Muscle of arm (tissue), 14 donors: ENCODE data around the gene RPGR. TPM values are rescaled to one million over a fixed set of nuclear protein-coding genes. Genes with fewer than 3 reads are reported as not detected.

Experiments used
- DNase-seq: peaks from one replicate; pipeline ENCODE4 v3.0.0-alpha.2; 2013
- long read RNA-seq, 11 donors: transcript quantifications; one replicate each; lab custom pipeline, GENCODE V29; 2026
- polyA plus RNA-seq, 12 donors: library from polyadenylated mRNA; unstranded; fragments of 120-200 nt; gene quantifications; one replicate each; pipeline ENCODE4 v1.2.1, GENCODE V29; 2013; ENCODE audit not compliant: insufficient read length in 12 of 12

Gene RPGR, protein sequence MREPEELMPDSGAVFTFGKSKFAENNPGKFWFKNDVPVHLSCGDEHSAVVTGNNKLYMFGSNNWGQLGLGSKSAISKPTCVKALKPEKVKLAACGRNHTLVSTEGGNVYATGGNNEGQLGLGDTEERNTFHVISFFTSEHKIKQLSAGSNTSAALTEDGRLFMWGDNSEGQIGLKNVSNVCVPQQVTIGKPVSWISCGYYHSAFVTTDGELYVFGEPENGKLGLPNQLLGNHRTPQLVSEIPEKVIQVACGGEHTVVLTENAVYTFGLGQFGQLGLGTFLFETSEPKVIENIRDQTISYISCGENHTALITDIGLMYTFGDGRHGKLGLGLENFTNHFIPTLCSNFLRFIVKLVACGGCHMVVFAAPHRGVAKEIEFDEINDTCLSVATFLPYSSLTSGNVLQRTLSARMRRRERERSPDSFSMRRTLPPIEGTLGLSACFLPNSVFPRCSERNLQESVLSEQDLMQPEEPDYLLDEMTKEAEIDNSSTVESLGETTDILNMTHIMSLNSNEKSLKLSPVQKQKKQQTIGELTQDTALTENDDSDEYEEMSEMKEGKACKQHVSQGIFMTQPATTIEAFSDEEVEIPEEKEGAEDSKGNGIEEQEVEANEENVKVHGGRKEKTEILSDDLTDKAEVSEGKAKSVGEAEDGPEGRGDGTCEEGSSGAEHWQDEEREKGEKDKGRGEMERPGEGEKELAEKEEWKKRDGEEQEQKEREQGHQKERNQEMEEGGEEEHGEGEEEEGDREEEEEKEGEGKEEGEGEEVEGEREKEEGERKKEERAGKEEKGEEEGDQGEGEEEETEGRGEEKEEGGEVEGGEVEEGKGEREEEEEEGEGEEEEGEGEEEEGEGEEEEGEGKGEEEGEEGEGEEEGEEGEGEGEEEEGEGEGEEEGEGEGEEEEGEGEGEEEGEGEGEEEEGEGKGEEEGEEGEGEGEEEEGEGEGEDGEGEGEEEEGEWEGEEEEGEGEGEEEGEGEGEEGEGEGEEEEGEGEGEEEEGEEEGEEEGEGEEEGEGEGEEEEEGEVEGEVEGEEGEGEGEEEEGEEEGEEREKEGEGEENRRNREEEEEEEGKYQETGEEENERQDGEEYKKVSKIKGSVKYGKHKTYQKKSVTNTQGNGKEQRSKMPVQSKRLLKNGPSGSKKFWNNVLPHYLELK
- 10 to 100 TPM in 3 of 12 donors, 1 to 10 TPM in 8, not detected in 1; 5.0 to 17.0 (median 8.7) TPM for polyA plus RNA-seq
- long read RNA-seq, donor 1, partial matches to known transcripts: 0 of 2 reads
- long read RNA-seq, donor 1, other reads (novel, unspliced or antisense): 0 of 2 reads
- long read RNA-seq, donor 2, partial matches to known transcripts: 0 of 2 reads
- long read RNA-seq, donor 2, other reads (novel, unspliced or antisense): 0 of 2 reads
- long read RNA-seq, donor 3, partial matches to known transcripts: 0 of 1 reads
- long read RNA-seq, donor 3, other reads (novel, unspliced or antisense): 0 of 1 reads
- long read RNA-seq, donor 4, partial matches to known transcripts: 0 of 2 reads
- long read RNA-seq, donor 4, other reads (novel, unspliced or antisense): 0 of 2 reads
- long read RNA-seq, donor 5, partial matches to known transcripts: 0 of 1 reads
- long read RNA-seq, donor 5, other reads (novel, unspliced or antisense): 0 of 1 reads
- long read RNA-seq, donor 6, partial matches to known transcripts: 0 of 1 reads
- long read RNA-seq, donor 6, other reads (novel, unspliced or antisense): 0 of 1 reads
- long read RNA-seq, donor 7: 0 reads
- long read RNA-seq, donor 8: 0 reads
- long read RNA-seq, donor 9: 0 reads
- long read RNA-seq, donor 10, partial matches to known transcripts: 0 of 1 reads
- long read RNA-seq, donor 10, other reads (novel, unspliced or antisense): 0 of 1 reads
- long read RNA-seq, donor 11: 0 reads

DNA sequence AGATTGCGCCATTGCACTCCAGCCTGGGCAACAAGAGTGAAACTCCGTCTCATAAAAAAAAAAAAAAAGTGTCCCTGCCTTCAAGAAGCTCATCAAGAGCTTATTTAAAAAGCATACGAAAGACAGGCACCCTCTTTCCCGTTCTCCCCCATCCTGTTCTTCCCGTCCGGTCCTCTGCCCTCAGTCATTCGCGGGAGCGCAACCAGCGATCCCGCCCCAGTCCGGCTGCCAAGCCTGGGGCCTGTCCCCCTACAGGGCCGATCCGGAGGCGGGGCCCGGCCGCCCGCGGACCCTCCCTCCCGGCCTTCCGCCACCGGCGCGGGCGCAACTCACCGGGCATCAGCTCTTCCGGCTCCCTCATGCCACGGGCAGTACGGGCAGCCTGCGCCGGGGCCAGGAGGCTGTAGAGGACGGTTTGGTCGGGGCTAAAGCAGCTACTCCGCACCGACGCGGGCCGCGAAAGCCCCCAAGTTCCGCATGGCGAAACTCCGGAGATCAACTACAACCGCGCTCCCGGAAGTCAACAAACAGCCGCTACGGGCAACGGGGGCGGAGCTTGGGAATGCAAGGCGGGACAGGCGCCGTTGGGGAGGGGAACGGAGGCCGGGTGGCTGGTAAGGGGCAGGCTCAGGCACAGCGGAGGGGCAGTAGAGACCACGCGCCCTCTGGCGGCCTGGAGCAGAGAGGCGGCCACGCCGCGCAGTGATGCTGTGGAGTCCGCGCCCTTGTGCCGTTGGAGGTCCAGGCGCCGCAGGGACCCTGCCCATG lies at the start of gene RPGR:
RPGR (minus strand) TSS at position 503 of the 768 bp plus-strand sequence; CDS start at position 361, 142 bp downstream.
- peak; percentile 92 for DNase-seq

DNA sequence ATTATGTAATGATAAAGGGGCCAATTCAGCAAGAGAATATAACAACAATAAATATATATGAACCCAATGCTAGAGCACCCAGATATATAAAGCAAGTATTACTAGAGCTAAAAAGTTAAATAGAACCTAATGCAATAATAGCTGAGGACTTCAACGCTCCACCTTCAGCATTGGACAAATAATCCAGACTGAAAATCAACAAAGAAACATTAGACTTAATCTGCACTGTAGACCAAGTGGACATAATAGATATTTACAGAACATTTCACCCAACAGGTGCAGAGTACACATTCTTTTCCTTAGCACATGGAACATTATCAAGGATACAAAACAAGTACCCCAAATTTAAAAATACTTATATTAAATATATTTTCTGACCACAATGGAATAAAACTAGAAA lies 49.4 kb upstream of the RPGR start:
- no peak for DNase-seq

DNA sequence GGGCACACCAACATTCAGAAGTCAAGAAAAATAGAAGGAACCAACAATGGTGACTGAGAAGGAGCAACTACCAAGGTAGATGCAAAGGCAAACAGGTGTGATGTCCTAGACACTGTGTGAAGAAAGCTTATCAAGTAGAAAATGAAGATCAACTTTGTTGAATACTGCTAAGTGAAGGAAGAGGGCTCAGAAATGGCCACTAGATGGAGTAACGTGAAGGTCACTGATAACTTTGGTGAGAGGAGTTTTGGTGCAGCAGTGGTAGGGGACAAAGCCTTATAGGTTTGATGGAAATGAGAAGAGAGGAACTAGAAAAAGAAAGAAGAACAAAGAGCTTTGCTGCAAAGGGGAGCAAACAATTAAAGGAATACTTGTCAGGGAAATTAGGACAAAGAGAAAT lies 48.6 kb upstream of the RPGR start:
- DNase-seq: no peak

DNA sequence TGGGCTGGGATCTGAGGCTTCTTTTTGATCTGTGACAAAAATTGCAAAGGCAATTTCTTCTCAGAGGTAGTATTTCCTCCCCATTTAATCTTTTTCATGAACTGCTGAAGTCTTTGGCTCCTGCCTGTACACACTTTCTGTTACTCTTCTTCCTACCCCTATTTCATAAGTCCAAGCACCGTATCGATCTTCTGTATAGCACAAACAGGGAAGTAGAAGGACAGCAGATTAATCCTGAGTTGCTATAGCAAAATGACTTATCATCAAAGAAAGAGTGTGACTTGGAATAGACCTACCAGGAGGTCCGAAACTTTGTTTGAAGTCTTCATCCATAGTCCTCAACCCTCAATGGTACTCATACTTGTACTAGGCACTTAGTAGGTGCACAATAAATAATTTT lies 47.1 kb upstream of the RPGR start:
- no peak for DNase-seq

DNA sequence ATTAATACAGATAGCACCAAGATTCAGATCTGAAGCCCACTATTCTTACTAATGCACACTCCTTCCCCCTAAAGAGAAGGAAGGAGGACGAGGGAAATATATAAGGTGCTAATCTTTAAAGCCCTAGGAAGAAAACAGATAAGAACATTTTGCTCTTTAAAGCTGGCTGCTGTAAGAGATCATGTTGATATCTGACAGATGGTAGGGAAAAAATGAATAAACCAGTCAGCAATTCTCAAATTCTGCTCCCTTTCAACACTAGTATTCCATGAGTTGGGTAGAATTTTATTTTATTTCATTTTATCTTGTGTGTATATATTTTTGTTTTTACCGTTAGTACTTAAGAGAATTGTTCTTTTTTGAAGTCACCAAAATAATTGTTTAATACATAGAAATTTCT lies 44.3 kb upstream of the RPGR start:
- DNase-seq: no peak

DNA sequence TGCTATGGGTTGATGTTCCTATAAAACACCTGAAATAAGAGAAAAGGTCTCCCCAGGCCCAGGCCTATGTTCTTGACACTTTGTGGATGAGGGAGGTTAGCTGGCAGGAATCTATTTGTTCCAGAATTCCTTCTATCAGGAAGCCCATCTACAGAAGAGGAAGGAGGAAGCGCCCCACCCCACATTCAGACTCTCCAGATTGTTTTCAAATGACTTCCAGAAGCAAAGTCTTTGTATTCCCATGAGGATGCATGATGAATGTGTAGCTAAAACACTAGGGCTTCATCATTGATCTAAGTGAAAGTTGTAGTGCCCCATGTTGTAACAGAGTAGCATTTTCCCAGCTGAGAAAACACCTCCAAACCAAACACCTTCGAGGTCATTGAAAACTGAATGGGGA lies 41.5 kb upstream of the RPGR start:
- no peak for DNase-seq

DNA sequence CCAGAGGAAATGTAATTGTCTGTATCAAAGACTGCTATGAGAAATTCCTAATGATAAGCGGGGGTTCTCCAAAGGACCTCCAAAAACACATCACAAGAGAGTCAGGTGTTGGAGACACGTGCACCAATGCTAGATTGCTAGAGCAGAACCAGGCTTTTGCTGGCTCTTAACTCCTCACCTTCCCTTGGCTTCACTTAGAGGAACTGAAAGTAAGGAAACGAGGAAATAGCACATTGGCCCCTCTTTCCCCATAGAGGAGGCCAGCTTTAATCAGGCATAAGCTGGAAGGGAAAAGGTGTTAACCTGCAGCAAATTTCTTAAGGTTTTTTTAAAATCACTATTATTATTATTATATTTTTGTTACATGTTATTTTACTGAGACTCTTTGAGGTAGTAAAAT lies 38.6 kb upstream of the RPGR start:
- DNase-seq: no peak

DNA sequence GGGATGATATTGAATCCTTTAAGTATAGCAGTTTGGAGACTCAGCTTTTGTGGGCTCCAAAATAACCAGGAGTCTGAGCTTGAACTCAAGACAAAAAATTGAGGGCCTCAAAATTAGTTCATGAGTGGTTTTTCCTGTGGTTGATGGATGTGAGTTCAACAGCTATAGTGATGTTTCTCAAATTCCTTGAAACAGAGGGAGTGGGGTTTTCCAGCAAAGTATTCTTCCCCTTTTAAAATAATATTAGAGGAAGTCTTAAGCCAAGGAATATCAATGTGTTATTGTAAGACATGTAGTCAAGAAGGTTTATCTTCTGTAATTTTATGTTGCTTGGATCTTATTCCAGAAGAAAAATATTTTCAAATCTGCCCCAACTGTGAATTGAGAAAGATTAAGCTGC lies 35.7 kb upstream of the RPGR start:
- no peak for DNase-seq

DNA sequence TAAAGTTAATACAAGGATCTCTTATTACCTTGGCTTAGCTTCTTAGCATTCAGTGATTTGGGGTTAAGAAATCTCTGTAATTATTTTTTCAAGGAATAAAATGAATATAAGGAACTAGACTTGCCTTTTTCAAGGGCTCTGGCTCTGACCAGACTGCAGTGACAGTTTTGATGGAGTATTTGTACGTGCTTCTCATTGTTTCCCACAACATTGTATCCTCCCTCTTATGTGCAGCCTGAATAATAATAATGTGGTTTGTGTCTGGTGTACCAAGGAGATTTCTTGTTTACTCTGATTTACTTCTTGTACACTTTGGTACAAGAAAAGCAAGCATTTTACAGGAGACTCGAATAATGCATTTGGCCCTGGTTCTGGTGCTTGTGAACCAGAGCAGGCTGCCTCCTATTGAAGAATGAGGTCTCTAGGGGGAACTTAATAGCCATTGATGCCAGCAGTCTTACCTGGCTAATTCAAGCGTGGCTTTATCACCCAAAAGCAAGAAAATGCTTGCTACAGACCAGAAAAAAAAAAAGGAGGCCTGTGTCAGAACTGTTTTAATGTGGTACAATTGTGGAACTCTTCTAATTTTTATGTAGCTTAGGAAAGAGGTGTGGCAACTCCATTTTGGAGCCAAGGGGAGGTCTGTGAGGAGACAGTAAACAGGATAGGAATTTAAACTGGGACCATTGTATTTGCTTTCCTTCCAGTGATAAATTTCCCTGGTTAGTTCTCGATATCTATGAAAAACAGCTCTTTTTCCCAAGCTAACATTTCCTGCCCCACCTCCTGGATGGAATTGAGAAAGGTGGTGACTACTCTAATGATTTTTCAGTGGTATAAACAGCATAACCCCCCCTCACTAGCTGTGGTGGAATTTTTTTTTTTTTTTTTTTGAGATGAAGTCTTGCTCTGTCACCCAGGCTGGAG lies 30.7 kb upstream of the RPGR start:
- DNase-seq: no peak

DNA sequence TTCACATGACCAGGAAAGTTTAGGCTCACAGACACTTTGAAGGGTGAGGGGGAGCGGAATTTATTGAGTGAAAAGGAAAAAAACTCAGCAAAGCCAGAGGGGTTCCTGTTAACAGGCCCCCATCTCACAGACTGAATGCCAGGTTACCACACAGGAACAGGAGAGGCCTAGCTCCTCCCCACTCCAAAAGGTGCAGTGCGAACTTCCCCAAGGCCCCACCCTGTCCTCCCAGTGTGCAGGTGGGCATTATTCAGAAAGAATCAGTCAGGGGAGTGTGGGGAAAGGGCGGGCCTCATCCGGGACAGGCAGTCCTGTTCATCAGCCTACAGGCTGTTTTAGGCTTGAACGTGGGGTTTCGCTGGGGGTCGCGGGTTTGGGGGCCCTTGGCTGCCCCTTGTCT lies 29.1 kb upstream of the RPGR start:
- no peak for DNase-seq

DNA sequence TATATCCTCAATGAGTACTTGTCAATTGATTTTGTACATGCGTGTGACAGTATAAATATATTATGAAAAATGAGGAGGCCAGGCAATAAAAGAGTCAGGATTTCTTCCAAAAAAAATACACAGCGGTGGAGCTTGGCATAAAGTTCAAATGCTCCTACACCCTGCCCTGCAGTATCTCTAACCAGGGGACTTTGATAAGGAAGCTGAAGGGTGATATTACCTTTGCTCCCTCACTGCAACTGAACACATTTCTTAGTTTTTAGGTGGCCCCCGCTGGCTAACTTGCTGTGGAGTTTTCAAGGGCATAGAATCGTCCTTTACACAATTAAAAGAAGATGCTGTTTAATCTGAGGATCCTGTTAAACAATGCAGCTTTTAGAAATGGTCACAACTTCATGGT lies 25.1 kb upstream of the RPGR start, which contains the start of gene OTC:
OTC (plus strand) TSS at position 243 of the 400 bp plus-strand sequence; CDS start at position 336, 93 bp downstream.
- DNase-seq: no peak

DNA sequence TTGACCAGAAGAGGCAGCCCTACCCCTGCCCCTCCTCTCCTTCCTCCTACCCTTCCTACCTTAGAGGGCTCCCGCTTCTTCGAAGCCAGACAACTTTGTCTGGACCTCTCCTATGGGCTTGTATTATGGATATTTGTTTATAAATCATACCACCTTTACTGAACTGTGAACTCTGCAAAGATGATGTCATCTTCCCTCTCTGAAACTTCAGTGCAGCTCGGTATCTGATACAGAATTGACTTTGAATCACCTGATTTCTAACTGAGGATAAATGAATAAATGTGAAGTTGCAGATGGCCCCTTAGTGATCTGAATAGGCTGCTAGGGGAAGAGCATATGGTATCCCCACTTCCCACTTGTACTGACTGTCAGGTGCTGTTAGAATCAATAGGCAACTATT lies 24.0 kb upstream of the RPGR start:
- DNase-seq: no peak

DNA sequence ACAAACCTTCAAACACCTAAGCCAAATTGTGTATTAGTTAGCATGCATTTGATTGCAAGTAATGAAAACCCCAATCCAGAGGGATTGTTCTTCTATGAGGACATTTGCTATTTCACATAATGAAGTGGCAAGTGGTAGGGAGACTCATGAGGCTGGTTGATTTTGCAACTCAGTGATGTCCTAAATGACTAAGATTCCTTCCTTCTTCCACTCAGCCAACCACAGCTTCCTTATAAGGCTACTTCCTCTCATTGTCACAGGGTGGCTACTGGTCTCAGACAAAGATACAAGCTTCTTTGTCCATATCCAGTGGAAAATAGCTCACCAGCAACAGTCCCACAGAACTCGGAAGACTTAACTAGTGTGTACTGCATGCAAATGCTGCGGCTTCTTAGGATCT lies 19.8 kb upstream of the RPGR start:
- no peak for DNase-seq

DNA sequence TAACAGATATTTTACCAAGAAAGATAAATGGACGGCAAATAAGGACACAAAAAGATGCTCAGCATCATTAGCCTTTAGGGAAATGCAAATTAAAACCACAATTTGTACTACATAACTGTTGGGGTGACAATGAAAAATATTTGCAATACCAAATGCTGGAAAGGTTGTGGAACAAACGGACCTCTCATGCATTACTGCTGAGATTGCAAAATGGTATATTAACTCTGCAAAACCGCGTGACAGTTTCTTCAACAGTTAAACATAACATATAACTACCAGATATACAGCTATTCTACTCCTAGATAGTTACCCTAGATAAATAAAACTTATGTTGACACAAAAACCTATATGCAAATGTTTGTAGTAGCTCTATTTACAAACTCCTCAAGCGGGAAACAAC lies 18.8 kb upstream of the RPGR start:
- no peak for DNase-seq

DNA sequence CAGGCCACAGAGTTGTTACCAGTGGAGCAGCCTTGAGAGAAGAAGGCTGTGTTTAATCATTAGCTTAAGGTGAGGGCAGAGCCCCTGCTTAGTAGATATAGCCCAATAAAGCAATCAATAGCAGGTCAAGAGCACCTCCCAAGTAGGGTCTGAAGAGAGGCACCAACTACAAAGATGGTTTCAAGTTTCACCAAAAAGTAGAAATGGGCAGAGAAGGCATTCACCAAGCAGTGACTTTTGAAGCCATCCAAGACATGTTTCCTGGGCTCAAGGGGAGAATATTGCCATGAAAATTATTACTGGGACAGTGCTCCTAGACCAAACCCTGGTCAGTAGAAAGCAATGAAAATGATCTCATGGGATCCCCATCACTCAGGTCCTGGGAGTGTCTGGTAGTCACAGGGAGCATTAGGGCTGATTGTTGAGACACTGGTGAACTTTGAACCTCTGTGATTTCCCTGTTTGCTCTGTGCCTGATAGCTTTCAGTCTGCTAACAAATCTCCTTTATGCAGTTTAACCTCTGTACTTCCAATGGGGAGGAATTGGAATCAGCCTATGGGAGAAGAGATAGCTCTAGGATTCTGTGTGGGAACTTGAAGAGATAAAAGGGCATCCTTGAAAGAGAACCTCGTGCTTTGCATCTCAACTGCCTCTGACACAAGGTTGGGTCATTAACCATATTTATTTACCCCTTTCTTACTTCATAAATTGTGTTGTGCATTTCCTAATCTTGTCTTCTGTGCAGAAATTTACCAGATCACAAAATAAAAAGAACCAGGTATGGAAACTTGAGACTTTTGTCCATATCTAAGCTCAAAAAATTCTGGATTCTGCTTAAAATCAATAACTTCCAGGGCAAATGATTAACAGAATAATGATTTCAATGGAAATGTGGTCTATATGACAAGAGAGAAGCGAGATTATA lies 15.8 kb upstream of the RPGR start:
- DNase-seq: no peak

DNA sequence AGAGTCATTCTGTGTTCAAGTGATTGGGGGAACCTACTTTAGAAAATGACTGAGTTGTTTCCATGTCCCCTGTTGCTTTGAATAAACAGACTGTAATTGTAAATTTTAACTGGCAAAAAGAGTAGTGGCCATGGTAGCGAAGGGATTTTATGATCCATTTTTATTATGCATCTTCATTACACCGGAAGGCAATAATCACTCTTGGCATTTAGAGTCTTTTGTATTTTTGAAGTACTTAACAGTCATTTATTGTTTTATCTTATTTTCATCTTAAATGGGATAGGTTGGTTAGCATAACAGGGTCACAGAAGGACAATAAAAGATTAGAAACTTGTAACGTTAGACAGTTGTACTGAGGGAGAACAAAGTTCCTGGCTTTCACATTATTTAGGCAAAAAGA lies 14.1 kb upstream of the RPGR start:
- DNase-seq: no peak

DNA sequence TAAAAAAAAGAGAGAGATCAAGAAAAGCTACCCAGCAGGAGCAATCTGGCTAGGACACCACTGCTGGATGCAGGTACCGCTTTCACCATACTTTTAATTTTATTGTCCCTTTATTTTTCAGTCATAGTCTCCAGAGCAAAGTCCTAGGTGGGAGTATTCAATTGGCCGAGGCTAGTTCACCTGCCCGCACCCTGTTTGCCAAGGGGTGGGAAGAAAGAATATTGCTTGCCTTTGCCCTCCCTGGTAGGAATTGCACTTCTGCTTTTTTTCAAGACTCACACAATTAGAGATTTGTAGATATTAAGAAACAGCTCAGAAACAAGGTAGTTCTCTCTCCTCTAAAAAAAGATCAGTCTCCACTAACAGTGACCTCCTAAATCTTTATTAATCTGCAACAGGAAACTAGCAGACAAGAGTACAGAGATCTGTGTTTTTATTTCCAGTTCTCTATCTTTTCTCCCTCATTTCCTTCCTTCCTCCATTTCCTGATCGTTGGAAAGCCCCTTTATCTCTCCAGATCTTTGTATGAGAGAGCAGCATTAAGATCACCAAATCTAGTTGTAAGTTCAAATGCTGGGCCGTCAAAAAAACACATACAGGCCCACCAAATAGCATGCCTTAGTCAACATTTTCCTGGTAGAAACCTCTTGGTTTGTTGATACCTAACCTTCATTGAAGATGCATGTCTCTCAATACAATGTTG lies 9.4 kb upstream of the RPGR start:
- DNase-seq: no peak
